Muscle of leg (tissue), 11 donors: ENCODE data around the gene SYPL2. TPM values are rescaled to one million over a fixed set of nuclear protein-coding genes. Genes with fewer than 3 reads are reported as not detected.
"Not testable (repeated sequence)": the region's sequence is repeated elsewhere in the genome, so short reads cannot be mapped to it uniquely, and the experiment has no call there.

ENCODE experiments used
- DNase-seq: peaks from one replicate; pipeline ENCODE4 v3.0.0; 2013
- H3K27ac ChIP-seq: one replicate; pipeline ENCODE4 v1.5.1; 2013; ENCODE audit warnings: mild to moderate bottlenecking, low read length, control low read depth
- H3K27me3 ChIP-seq: one replicate; pipeline ENCODE4 v1.6.1; 2013; ENCODE audit warnings: low read length; ENCODE audit not compliant: control insufficient read depth, insufficient read depth
- H3K36me3 ChIP-seq: one replicate; pipeline ENCODE4 v1.6.1; 2013; ENCODE audit warnings: low read length; ENCODE audit not compliant: control insufficient read depth, insufficient read depth
- H3K4me1 ChIP-seq: one replicate; pipeline ENCODE4 v1.6.1; 2013; ENCODE audit warnings: low read length; ENCODE audit not compliant: control insufficient read depth, insufficient read depth
- H3K4me3 ChIP-seq: one replicate; pipeline ENCODE4 v1.5.1; 2013; ENCODE audit warnings: low read length, control low read depth
- H3K9me3 ChIP-seq: replicated peaks from 2 replicates; pipeline ENCODE4 v1.6.1; 2013; ENCODE audit warnings: low read depth, low read length; ENCODE audit not compliant: control insufficient read depth
- WGBS: methylation state at CpG from one replicate; pipeline ENCODE4 v1.1.5; 2013; ENCODE audit warnings: missing lambda C conversion rate; ENCODE audit not compliant: insufficient coverage; 5-methylcytosine and 5-hydroxymethylcytosine counted together
- polyA plus RNA-seq, 8 donors: library from polyadenylated mRNA; unstranded; fragments of 120-200 nt; gene quantifications; one replicate each; pipeline versions ENCODE4 v1.2.1 to v1.2.3, GENCODE V29; 2013; ENCODE audit warnings: inconsistent platforms in 1 of 8, low replicate concordance in 1 of 8; ENCODE audit not compliant: insufficient read length in 8 of 8, insufficient read depth in 1 of 8
- total RNA-seq: library from RNA; stranded (reverse); fragments of 120-200 nt; gene quantifications from one replicate; pipeline ENCODE4 v1.2.4, GENCODE V29; 2013

SYPL2 gene
- total and polyA plus RNA-seq, 9 donors = 57.3 to 258 (median 195) TPM

DNA sequence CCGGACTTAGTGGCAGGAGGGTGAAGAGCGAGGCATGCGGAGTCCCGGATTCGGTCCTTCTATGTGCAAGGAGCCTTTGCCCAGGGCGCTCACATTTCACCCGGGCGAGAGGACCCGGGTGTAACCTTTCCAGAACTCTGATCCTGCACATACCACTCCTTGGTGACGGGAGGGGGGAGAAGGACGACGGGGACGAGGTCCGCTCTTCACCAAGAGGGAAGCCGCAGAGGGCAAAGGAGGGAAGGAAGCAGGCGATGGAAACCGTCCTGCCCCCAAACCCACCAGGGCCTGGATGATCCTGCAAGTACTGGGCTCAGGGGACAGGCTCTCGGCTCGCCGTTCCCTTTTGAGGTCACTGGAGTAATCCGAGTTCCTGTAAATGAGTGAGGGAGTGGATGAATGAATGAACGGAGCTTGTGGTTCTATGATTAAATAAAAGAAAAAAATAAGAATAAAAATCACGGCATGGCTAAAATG, 993 bp downstream of the SYPL2 start:
- H3K4me3 ChIP-seq = peak overlapping the region; percentile 48
- whole genome bisulfite sequencing = 18% methylated on average over 7 of the region's 23 CpGs
- peak; percentile 76 for DNase-seq
- H3K27ac ChIP-seq = peak overlapping the region; percentile 85
- no peaks in the 10 kb centered on the region for H3K9me3 ChIP-seq
- no peaks in the 10 kb centered on the region for H3K36me3 ChIP-seq
- H3K27me3 ChIP-seq = peaks cover 61% of the 10 kb centered on the region
- peaks cover 14% of the 10 kb centered on the region for H3K4me1 ChIP-seq

DNA sequence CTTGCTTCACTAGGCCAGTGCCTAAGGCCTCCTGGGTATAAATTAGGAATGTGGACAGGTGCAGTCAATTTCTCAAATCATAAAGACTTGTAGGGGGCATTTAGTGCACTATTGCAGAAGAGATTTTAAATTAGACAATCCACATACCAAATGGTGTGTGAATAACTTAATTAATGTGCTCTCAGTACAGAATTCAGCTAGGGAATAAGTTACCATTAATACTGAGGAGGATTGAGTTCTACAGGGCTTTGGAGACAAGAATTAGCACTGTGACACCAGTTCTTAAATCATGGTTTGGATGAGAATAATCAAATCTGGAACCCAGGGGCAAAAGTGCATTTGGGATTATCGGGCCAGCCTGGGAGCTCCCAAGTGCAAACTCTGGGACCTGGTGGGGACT, 1.7 kb downstream of the SYPL2 start:
- Histone ChIP-seq H3K27me3 (peaks cover 61% of the 10 kb centered on the region), H3K4me3 (peak overlapping the region; percentile 48), H3K9me3 (no peaks in the 10 kb centered on the region), H3K36me3 (no peaks in the 10 kb centered on the region), H3K27ac (peak overlapping the region; percentile 85), H3K4me1 (peaks cover 19% of the 10 kb centered on the region)
- no peak for DNase-seq
- WGBS = 67% methylated on average over 1 of the region's 1 CpG

DNA sequence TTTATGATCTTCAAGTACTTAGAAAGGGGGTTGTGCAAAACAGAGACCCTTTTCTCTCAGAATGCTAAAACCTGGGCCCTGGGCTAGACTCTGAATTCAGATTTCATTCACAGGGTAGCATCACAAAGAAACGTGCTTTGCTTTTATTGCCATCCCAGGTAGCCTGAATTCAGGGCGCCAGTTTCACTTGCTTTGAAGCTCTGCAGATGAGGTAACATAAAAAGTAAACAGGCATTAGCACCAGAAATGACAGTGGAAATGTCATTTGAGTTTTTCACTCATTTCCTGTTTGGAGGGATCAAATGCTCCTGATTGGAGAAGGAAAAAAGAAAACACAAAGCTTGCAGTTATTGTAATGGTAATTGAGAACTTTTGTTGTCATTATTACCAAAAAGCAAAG, 2.6 kb downstream of the SYPL2 start:
- DNase-seq = no peak
- 8% methylated on average over 2 of the region's 2 CpGs for WGBS
- Histone ChIP-seq H3K27me3 (peaks cover 61% of the 10 kb centered on the region), H3K36me3 (no peaks in the 10 kb centered on the region), H3K27ac (no peak overlapping the region), H3K4me3 (no peak overlapping the region), H3K9me3 (no peaks in the 10 kb centered on the region), H3K4me1 (peaks cover 22% of the 10 kb centered on the region)

DNA sequence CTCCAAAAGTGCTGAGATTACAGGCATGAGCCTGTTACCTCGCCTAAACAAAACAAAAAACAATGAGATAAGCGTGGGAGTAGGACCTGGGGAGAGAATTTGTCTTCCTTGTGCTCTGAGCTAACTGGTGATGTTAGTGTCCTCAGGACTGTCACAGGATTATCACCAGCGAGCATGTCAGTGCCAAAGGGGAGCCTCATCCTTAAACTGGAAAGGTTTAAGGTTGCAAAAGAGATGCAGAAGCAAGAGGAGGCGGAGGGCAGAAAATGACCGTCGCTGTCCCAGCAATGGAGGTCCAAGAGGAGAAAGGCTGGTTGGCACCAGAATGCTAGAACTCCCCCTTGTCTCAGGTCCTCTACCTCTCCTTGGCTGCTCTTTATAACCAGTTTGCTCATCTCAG, 3.9 kb downstream of the SYPL2 start:
- DNase-seq = no peak
- Histone ChIP-seq H3K27ac (no peak overlapping the region), H3K9me3 (no peaks in the 10 kb centered on the region), H3K4me1 (peaks cover 24% of the 10 kb centered on the region), H3K27me3 (peaks cover 54% of the 10 kb centered on the region), H3K4me3 (no peak overlapping the region), H3K36me3 (peaks cover 2% of the 10 kb centered on the region)
- 29% methylated on average over 2 of the region's 6 CpGs for WGBS

DNA sequence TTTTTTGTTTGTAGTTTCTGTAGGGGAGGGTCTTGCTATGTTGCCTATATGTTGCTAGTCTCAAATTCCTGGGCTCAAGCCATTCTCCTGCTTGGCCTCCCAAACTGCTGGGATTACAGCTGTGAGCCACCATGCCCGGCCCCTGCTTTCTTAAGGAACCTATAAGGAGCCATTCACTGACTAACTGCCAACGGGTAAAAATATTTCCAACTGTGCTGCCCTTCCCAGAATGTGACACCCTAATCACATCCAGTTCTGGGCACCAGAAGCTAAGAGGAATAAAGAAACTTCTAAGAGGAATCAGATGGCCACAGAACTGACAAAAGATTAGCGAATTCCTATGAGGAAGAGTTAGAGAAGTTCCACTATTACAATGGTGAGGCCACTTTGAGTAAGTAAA, 6.4 kb downstream of the SYPL2 start:
- Histone ChIP-seq H3K4me3 (no peak overlapping the region), H3K27me3 (peaks cover 41% of the 10 kb centered on the region), H3K9me3 (no peaks in the 10 kb centered on the region), H3K36me3 (peaks cover 11% of the 10 kb centered on the region), H3K4me1 (peaks cover 18% of the 10 kb centered on the region), H3K27ac (peak overlapping the region; percentile 56)
- 35% methylated on average over 2 of the region's 3 CpGs for WGBS
- DNase-seq = no peak

DNA sequence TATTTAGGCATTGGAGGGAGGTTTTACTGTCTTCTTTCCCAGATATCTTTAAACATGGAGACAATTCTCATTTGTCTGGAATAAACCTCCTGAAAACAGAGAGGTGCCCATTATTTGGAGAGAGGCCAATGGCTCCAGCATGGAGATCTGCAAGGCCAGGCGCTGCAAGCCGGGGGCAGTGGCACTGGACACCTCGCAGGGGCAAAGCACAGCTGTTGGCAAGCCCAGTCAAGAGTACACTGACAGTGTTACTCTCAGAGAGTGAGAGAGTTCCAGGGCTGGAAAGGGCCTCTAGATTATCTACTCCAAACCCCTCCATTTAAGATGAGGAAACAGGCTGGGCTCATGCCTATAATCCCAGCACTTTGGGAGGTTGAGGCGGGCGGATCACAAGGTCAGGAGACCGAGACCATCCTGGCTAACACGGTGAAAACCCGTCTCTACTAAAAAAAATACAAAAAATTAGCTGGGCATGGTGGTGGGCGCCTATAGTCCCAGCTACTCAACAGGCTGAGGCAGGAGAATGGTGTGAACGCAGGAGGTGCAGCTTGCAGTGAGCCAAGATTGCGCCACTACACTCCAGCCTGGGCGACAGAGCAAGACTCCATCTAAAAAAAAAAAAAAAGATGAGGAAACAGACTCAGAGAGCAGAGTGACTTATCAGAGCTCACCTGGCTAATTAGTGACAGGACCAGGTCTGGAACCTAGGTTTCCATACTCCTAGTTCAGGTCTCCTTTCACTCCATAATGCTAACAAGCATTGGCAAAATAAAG, 7.1 kb downstream of the SYPL2 start:
- 86% methylated on average over 6 of the region's 12 CpGs for WGBS
- not testable (repeated sequence) for H3K4me3 ChIP-seq, DNase-seq, H3K9me3 ChIP-seq
- peak overlapping the region; percentile 56 for H3K27ac ChIP-seq
- peaks cover 18% of the 10 kb centered on the region for H3K4me1 ChIP-seq
- peaks cover 41% of the 10 kb centered on the region for H3K27me3 ChIP-seq
- H3K36me3 ChIP-seq = peaks cover 18% of the 10 kb centered on the region

DNA sequence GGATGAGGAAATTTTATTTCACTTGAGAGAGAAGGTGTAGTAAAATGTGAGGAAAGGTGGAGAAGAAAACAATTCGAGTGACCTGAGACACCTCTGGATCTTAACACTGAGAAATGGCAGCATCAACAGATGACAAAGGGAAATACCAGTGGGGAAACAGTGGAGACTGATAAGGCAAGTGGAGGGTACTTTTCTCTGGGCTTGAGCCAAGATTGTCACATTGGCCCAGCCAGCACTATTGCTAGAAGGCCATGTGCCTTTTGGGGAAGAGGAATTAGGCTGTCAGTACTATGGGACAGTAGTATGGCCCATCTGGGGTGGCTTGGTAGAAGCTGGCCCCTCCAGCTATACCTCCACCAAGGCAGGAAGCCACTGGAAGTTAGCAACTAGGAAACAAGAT, 8.4 kb downstream of the SYPL2 start:
- Histone ChIP-seq H3K36me3 (peaks cover 23% of the 10 kb centered on the region), H3K27me3 (peaks cover 40% of the 10 kb centered on the region), H3K9me3 (no peaks in the 10 kb centered on the region), H3K4me1 (peaks cover 26% of the 10 kb centered on the region), H3K4me3 (no peak overlapping the region), H3K27ac (no peak overlapping the region)
- DNase-seq = no peak
- 65% methylated on average over 1 of the region's 1 CpG for WGBS

DNA sequence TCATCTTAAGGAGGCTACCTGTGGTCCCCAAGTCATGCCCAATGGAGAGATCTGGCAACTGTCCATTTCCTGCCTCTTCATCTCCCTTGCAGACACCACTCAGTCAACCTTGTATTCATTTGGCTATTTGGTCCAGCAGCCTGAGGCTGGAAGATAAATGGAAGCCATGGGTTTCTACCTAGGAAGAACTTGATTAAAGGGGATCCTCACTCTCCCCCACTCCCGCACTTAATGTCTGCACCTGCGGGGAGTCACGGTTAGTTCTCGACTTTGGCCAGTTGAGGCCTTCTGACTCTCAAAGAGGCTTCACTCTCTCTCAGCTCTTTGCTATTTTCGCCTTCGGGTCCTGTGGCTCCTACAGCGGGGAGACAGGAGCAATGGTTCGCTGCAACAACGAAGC, 8.9 kb downstream of the SYPL2 start:
- no peak overlapping the region for H3K4me3 ChIP-seq
- no peak overlapping the region for H3K27ac ChIP-seq
- H3K27me3 ChIP-seq = peaks cover 37% of the 10 kb centered on the region
- 82% methylated on average over 9 of the region's 9 CpGs for WGBS
- H3K4me1 ChIP-seq = peaks cover 26% of the 10 kb centered on the region
- peaks cover 28% of the 10 kb centered on the region for H3K36me3 ChIP-seq
- no peaks in the 10 kb centered on the region for H3K9me3 ChIP-seq
- DNase-seq = no peak

DNA sequence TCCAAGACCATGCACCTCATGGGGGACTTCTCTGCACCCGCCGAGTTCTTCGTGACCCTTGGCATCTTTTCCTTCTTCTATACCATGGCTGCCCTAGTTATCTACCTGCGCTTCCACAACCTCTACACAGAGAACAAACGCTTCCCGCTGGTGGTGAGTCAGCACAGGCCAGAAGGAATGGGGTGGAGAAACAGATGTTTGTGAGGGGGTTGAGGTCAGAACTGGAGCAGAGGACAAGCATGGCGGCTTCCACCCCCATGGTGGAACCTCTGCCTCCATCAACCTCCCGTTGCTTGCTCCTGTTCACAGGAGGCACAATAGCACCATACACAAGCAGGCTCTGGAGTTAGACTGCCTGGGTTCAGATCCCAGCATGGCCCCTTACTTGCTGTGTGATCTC, 10.5 kb downstream of the SYPL2 start:
- Histone ChIP-seq H3K27me3 (peaks cover 29% of the 10 kb centered on the region), H3K4me1 (peaks cover 35% of the 10 kb centered on the region), H3K9me3 (no peaks in the 10 kb centered on the region), H3K36me3 (peaks cover 34% of the 10 kb centered on the region), H3K27ac (no peak overlapping the region), H3K4me3 (no peak overlapping the region)
- no peak for DNase-seq
- WGBS = 83% methylated on average over 2 of the region's 8 CpGs

DNA sequence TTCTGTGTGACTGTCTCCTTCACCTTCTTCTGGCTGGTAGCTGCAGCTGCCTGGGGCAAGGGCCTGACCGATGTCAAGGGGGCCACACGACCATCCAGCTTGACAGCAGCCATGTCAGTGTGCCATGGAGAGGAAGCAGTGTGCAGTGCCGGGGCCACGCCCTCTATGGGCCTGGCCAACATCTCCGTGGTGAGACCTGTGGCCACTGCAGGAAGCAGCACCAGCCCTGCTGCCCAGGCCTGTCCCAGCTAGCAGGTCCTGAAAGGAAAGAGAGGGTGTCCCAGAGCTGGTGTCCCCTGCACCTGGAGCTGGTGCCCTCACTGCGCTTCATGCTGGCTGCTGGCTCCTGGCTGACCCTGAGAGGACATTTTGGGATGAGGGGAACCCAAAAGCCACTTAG, 11.5 kb downstream of the SYPL2 start:
- H3K36me3 ChIP-seq = peaks cover 34% of the 10 kb centered on the region
- H3K4me3 ChIP-seq = no peak overlapping the region
- no peak overlapping the region for H3K27ac ChIP-seq
- DNase-seq = no peak
- 58% methylated on average over 5 of the region's 6 CpGs for WGBS
- peaks cover 32% of the 10 kb centered on the region for H3K4me1 ChIP-seq
- H3K9me3 ChIP-seq = no peaks in the 10 kb centered on the region
- peaks cover 29% of the 10 kb centered on the region for H3K27me3 ChIP-seq
